HT-29 (cell line): ENCODE measurements around the gene GNL3L. TPM values are rescaled to one million over a fixed set of nuclear protein-coding genes. Genes with fewer than 3 reads are reported as not detected.
"Not testable (repeated sequence)": the region's sequence is repeated elsewhere in the genome, so short reads cannot be mapped to it uniquely, and the experiment has no call there.

ENCODE experiments used
- DNase-seq: peaks from one replicate; pipeline ENCODE4 v3.0.0-alpha.2; 2015; ENCODE audit warnings: low spot score
- total RNA-seq: library from RNA; depleted of rRNA; stranded (reverse); fragments of >200 nt; shearing (Covaris generic); gene quantifications from 2 replicates; pipeline ENCODE4 v1.2.3, GENCODE V29; 2014; rRNA removed

The GNL3L gene, protein sequence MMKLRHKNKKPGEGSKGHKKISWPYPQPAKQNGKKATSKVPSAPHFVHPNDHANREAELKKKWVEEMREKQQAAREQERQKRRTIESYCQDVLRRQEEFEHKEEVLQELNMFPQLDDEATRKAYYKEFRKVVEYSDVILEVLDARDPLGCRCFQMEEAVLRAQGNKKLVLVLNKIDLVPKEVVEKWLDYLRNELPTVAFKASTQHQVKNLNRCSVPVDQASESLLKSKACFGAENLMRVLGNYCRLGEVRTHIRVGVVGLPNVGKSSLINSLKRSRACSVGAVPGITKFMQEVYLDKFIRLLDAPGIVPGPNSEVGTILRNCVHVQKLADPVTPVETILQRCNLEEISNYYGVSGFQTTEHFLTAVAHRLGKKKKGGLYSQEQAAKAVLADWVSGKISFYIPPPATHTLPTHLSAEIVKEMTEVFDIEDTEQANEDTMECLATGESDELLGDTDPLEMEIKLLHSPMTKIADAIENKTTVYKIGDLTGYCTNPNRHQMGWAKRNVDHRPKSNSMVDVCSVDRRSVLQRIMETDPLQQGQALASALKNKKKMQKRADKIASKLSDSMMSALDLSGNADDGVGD
- total RNA-seq, result 38.6 and 43.2 TPM in 2 replicates

- DNase-seq, result peak; percentile 86
Observed at GRCh38 chrX:54529552-54530356, at the start of gene GNL3L. TSS of gene GNL3L (plus strand) at chrX:54530219. CDS start at chrX:54532567, 2,348 bp downstream.

DNA sequence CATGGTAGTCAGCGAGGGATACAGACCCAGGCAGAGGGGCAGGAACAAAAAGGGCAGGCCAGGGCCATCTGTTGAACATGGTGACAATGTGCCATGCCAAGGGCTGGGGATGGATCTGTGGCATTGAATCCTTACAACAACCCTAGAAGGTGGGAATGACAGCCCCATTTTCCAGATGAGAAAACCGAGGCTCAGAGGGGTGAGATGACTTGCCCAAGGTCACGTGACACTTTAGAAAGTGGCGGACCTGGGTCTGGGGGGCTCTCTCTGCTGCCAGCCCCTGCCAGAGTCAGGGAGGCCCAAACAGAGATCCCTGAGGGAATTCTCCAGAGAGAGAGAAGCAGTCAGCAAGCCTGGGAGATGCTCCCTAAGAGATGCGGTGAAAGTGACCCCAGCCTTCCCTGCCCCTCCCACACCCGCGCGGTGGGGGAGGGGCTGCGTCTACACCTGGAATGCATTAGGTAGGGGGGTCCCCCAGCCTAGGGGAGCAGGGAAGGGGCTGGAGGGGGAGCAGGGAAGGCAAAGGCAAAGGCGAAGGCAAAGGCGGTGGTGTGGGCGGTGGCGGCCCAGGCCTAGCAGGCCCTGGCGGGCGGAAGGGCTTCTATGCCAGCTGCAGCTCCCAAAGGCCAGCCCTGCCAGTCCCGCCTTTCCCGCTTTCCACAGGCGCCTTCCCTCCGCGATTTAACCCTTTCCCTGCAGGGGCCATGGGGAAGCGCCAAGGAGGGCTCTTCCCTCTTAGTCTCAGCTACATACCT, 47.0 kb upstream of the GNL3L start:
- no peak for DNase-seq

- DNase-seq, result no peak
Observed at GRCh38 chrX:54483946-54484345, 46.1 kb upstream of the GNL3L start.

DNA sequence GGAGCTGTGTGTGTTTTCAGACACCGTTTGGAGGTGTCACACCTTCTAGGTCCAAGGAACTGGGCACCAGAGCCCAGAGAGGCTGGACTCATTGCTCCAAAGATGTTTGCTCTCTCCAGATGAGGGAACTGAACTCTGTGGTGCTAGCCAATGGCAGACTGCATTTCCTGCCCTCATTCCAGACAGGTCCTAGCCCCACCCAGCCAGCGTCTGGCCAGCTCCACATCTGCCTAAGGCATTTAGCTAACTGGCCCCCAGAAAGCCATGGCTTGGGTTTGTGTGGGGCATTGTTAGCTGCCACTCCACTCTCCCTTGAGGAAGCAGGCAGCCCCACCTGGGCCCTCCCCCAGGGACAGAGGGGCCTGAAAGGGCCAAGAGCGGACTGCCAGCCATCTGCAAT, 45.4 kb upstream of the GNL3L start:
- DNase-seq, result no peak

DNA sequence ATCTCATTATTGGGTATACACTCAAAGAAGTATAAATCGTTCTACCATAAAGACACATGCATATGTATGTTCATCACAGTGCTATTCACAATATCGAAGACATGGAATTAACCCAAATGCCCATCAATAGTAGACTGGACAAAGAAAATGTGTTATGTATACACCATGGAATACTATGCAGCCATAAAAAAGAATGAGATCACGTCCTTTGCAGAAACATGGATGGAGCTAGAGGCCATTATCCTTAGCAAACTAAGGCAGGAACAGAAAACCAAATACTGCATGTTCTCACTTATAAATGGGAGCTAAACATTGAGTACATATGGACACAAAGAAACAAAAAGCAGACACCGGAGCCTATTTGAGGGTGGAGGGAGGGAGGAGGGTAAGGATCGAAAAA, 40.2 kb upstream of the GNL3L start:
- not testable (repeated sequence) for DNase-seq

GRCh38 chrX:54492340-54492739, 37.7 kb upstream of the GNL3L start:
- no peak for DNase-seq

DNA sequence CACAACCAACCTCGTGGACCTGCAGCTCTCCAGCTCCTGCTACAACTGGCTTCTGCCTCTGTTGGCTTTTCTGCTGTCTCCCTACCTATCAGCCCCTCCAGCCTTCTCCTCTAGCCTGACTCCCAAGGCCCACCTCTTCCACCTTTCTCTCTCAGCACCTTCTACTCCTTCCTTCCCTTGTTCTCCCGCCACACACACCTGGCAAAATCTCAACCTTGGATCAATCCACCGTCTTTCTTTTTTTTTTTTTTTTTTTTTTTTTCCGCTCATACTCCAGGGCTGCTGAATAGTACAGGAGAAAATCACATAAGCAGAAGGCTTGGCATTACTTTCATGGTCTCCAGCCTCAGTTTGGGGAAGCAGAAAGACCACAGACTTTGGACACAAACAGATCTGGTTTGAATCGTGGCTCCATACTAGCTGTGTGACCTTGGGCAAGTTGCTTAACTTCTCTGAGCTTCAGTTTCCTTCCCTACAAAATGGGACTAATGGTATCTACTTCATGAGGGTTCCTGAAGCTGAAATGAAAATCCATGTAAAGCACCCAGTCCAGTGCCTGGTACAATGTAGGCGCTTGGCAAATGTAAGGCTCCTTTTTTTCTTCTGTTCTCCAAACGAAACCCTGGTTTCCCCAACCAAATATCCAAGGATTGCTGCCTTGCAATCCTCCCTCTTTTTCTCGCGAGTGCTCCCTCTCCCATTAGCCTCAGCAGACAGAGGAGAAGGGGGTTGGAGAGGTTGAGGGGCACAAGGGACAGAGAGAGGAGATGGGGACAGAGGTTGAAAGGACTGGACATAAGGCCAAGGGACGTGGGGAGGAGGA, 35.6 kb upstream of the GNL3L start:
- no peak for DNase-seq

DNA sequence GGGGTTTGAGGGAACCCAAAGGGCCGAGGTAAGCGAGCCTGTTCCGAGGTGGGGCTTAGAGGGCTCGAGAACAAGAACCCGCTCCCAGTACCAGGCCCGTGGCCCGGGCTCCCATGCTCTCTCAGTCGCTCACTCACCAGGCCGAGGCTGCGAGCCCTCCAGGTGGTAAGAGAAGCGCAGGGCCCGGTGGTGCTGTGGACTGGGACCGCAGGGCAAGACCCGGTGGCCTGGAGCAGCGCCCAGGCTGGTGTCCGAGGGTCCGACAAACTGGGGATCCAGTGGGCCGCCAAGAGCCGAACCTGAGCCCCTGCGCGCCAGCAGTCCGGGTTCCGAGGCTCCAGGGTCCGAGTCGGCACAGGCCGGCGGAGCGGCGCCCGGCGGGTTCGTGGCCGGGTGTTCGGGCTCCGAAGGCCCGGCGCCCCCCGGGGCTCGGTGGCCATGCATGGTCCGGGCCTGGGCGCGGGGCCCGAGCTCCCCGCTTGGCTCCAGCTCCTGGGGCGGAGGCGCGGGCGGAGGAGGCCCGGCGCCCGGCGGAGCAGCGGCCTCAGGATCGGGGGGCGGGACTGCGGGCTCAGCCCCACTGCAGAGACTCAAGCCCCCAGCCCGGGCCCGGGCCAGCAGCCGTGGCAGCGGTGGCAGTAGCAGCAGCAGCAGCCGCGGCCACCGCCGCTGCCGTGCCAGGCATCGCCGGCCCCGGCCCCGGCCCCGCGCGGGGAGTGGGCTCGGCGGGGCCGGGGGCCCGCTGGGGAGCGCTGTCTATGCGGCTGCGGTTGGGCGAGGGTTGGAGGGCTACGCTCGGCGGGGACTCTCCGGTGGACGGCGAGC, 34.8 kb upstream of the GNL3L start:
- DNase-seq, result no peak

DNA sequence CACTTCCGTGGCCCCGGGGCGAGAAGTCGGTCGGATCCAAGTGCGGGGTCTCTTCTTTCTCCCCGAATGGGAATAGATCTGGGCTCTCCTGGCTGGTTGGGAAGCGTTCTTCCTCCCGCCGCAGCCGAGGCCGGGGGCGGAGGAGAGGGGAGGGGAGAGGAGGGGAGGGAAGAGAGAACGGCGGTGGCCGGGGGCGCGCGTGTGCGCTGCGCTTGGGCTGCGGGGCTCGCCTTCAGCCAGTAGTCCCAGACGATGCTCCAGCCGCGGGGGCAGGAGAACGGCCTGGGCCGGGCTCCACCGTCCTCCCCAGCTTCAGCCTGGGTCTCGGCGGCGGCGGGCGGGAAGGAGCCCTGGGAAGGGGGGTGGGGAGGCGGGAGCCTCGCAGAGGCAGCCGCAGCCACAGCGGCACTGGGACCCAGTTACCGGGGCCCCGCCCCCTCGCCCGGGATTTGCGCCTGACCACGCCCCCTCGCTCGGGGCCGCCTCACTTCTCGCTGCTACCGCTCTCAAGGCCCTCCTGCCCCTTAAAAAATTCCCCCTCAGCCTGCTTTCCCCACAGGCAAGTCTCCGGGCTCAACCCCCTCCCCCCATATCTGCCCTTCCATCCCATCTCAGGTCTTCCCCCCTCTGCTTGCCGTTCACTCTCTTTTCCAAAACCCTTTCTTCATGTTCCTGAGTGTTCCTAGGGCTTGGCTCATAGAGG, 34.1 kb upstream of the GNL3L start, which contains the start of gene FGD1:
Gene FGD1, minus strand, starts transcription at position 421 of the 703 bp plus-strand sequence. CDS start 802 bp downstream, outside the sequence.
- no peak for DNase-seq

- DNase-seq, result no peak
Observed at GRCh38 chrX:54496517-54496852, 33.5 kb upstream of the GNL3L start.

GRCh38 chrX:54496936-54497335, 33.1 kb upstream of the GNL3L start:
- no peak for DNase-seq

GRCh38 chrX:54509400-54509799, 20.6 kb upstream of the GNL3L start:
- DNase-seq, result no peak

DNA sequence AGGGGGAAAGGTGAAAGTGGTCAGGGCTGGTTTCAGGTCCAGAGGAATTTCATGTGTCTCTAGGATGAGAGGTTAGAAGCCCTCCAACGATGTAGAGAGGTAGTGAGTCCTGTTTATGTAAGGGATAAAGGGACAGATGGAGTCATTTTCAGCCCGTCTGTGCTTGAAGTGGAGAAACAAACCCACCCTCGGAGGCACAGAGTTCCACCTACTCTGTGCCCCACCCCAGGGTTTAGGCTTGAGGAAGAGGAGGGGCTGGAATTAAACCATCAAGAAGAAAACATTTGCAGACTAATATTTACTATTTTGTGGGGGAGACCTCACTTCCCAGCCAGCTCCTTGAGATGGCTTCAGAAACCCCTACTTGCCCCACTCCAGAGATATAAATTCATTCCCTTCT, 868 bp upstream of the GNL3L start:
- no peak for DNase-seq

GRCh38 chrX:54530357-54530900, 410 bp downstream of the GNL3L start:
- DNase-seq, result no peak

DNA sequence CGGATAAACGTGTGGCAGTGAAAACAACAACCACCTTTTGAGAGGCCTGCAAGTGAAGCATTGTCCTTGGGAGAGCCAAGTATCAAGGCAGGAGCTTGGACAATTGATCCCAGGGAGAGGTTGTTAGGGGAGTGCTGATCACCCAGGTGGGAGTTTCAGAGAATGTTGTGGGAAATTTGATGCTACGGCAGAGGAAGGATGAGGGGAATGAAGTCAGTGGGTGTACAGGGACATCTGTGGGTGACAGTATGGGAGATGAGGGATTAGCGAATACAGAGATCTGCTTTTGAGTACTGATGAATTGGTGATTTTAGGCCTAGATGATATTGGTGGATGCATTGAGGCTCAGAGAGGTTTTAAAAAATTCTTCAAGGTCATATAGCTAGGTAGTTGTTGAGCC, 4.3 kb downstream of the GNL3L start:
- DNase-seq, result no peak

DNA sequence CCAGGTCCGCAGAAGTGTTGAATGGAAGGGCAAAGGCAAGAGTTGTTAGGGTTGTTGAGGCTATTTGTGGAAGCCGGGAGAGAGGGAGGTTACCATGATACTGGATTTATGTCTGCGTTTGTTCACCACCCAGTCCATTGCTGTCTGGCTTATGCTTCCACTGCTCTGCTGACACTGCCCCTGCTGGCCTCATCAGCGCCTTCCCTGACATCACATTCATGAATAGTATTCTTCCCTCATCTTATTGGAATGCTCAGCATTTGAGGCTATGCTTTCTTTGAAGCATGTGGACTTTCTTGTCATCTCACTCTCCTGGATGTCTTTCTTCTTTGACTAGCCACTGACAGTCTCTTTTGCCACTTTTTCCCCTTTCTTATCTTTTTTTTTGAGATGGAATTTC, 10.3 kb downstream of the GNL3L start:
- DNase-seq, result no peak

DNA sequence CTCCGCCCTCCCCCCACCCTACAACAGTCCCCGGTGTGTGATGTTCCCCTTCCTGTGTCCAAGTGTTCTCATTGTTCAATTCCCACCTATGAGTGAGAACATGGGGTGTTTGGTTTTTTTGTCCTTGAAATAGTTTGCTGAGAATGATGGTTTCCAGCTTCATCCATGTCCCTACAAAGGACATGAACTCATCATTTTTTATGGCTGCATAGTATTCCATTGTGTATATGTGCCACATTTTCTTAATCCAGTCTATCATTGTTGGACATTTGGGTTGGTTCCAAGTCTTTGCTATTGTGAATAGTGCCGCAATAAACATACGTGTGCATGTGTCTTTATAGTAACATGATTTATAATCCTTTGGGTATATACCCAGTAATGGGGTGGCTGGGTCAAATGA, 12.2 kb downstream of the GNL3L start:
- DNase-seq, result not testable (repeated sequence)

DNA sequence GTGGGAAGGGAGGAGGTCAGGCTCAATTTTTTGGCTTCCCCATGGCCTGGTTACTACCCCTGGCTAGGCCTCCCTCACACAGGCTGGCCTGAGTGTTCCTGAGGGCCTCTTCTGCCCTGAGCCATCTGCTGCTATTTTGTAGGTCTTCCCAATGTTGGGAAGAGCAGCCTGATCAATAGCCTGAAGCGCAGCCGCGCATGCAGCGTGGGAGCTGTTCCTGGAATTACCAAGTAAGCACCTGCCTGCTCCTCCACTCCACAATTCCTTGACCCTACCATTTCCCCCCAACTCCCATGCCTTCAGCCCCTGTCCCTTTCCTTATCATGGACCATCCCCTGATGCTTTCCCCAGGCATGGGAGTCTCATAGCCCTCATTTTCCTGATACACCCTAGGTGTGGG, 20.8 kb downstream of the GNL3L start:
- no peak for DNase-seq

GRCh38 chrX:54551801-54552200, 21.8 kb downstream of the GNL3L start:
- no peak for DNase-seq
